GM23338 (cell line): ENCODE results near the gene LRCH2. TPM values are rescaled to one million over a fixed set of nuclear protein-coding genes. Genes with fewer than 3 reads are reported as not detected.

ENCODE experiments used
- CREB1 ChIP-seq: fragments of 250-450 bp; sonication (Bioruptor Pico); IDR thresholded peaks from 2 replicates; pipeline ENCODE4 v1.5.0; 2020; ENCODE audit warnings: low read depth, mild to moderate bottlenecking, moderate library complexity
- JUNB ChIP-seq: IDR thresholded peaks from one replicate; pipeline ENCODE4 v1.6.1; 2016; ENCODE audit warnings: antibody characterized with exemption; ENCODE audit not compliant: unreplicated experiment
- NANOG ChIP-seq: IDR thresholded peaks from 2 replicates; pipeline ENCODE4 v1.6.1; 2016; ENCODE audit warnings: antibody characterized with exemption, borderline replicate concordance
- POLR2AphosphoS5 ChIP-seq: IDR thresholded peaks from 2 replicates; pipeline ENCODE4 v1.6.1; 2016; ENCODE audit warnings: antibody characterized with exemption, low read depth
- ZNF331 ChIP-seq: fragments of 250-450 bp; sonication (Bioruptor Pico); IDR thresholded peaks from 2 replicates; pipeline ENCODE4 v1.5.0; 2020; ENCODE audit warnings: low read depth, mild to moderate bottlenecking, moderate library complexity
- polyA plus RNA-seq: library from polyadenylated mRNA; unstranded; fragments of >200 nt; fragmentation: Nextera tagmentation; extraction: Ambion mirVana; gene quantifications from 2 replicates; pipeline ENCODE4 v1.2.1, GENCODE V29; 2016
- small RNA-seq: library from RNA; depleted of rRNA; stranded (forward); fragments of <200 nt; gene quantifications from one replicate; pipeline ENCODE3, GENCODE V24; 2014; ENCODE audit warnings: low replicate concordance
- total RNA-seq: library from RNA; depleted of rRNA; stranded (reverse); fragments of >200 nt; shearing (Covaris generic); gene quantifications from 2 replicates; pipeline ENCODE4 v1.2.3, GENCODE V29; 2014; rRNA removed
- TF ChIP-seq, protein P1 (sequence below), 2 experiments: fragments of 200-600 bp in 1 of 2; sonication (generic) in 1 of 2; conservative IDR thresholded peaks; 2 replicates each; pipeline versions ENCODE4 v1.5.1 to v1.6.1; 2016 to 2017; ENCODE audit warnings: antibody characterized with exemption in 2 of 2, low read depth in 2 of 2, mild to moderate bottlenecking in 2 of 2, moderate library complexity in 1 of 2
- TF ChIP-seq, protein P2 (sequence below): IDR thresholded peaks from 2 replicates; pipeline ENCODE4 v1.6.1; 2016; ENCODE audit warnings: antibody characterized with exemption

The LRCH2 gene
- total and polyA plus RNA-seq, 2 experiments from 2014 or later = 2.5 to 8.6 TPM

DNA sequence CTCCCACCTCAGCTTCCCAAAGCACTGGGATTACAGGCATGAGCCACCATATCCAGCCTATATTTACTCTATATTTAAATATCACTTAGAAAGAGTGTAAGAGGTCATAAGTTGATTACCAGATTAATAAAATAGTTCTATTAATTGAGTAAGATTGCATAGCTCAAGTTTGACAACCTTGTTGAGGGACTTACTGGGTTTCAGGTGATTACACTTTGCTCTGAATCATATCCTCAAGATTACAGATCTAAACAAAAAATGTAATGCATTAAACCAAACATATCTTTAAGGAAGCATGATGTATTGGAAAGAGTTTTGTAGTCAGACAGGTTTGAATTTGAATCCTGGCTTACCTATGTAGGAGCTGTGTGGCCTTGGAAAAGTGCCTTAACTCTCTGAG lies 168.6 kb downstream of the LRCH2 start (continued):
- TF ChIP-seq, protein P1, sequence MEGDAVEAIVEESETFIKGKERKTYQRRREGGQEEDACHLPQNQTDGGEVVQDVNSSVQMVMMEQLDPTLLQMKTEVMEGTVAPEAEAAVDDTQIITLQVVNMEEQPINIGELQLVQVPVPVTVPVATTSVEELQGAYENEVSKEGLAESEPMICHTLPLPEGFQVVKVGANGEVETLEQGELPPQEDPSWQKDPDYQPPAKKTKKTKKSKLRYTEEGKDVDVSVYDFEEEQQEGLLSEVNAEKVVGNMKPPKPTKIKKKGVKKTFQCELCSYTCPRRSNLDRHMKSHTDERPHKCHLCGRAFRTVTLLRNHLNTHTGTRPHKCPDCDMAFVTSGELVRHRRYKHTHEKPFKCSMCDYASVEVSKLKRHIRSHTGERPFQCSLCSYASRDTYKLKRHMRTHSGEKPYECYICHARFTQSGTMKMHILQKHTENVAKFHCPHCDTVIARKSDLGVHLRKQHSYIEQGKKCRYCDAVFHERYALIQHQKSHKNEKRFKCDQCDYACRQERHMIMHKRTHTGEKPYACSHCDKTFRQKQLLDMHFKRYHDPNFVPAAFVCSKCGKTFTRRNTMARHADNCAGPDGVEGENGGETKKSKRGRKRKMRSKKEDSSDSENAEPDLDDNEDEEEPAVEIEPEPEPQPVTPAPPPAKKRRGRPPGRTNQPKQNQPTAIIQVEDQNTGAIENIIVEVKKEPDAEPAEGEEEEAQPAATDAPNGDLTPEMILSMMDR (conservative IDR thresholded peaks at IDR 0.05; ENCODE audit: low read depth in 2 of 2) = no peak
- TF ChIP-seq, protein P2, sequence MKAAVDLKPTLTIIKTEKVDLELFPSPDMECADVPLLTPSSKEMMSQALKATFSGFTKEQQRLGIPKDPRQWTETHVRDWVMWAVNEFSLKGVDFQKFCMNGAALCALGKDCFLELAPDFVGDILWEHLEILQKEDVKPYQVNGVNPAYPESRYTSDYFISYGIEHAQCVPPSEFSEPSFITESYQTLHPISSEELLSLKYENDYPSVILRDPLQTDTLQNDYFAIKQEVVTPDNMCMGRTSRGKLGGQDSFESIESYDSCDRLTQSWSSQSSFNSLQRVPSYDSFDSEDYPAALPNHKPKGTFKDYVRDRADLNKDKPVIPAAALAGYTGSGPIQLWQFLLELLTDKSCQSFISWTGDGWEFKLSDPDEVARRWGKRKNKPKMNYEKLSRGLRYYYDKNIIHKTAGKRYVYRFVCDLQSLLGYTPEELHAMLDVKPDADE = no peak
- TF ChIP-seq CREB1 (CRISPR knock-in tag) = no peak
- no peak for TF ChIP-seq ZNF331 (CRISPR knock-in tag)
- TF ChIP-seq POLR2AphosphoS5 = no peak
- no peak for TF ChIP-seq JUNB
- no peak for TF ChIP-seq NANOG

Small RNAs within 50 kb of the gene (small RNA-seq; reads per million reads assigned to genes)
- gene RF00019 = not detected
- 2.0 reads per million, percentile 81 among the genes with 10 or more reads in this experiment for gene SNORA35B

Other genes starting within 250 kb of the LRCH2 start
- not detected in 2 replicates for gene IL13RA2, start 216.5 kb downstream of the LRCH2 start, total RNA-seq
- not detected in 2 replicates for gene IL13RA2, start 216.5 kb downstream of the LRCH2 start, polyA plus RNA-seq
- gene RBMXL3, start 44.7 kb downstream of the LRCH2 start, total RNA-seq = not detected in 2 replicates
- gene RBMXL3, start 44.7 kb downstream of the LRCH2 start, polyA plus RNA-seq = not detected in 2 replicates
- gene LUZP4, start 55.6 kb upstream of the LRCH2 start, total RNA-seq = not detected in 2 replicates
- not detected in 2 replicates for gene LUZP4, start 55.6 kb upstream of the LRCH2 start, polyA plus RNA-seq